ENCODE results near the gene LCNL1. TPM values are rescaled to one million over a fixed set of nuclear protein-coding genes. Genes with fewer than 3 reads are reported as not detected.

Gene LCNL1
- total RNA-seq, 1 donor from 2014 or later: not detected

GRCh38 chr9:137013571-137013940 is 30.8 kb downstream of the LCNL1 start:
- Mint-ChIP-seq H3K27me3 (no peaks in the 10 kb centered on the region), H3K36me3 (peaks cover 3% of the 10 kb centered on the region), H3K27ac (no peak overlapping the region), H3K9me3 (no peaks in the 10 kb centered on the region), H3K4me3 (no peak overlapping the region), H3K4me1 (ENCODE audit: unreplicated experiment) (no peaks in the 10 kb centered on the region)
- DNase-seq (ENCODE audit: extremely low spot score, unreplicated experiment): no peak
- no peak for TF ChIP-seq CTCF (conservative IDR thresholded peaks at IDR 0.05)

GRCh38 chr9:137014166-137014565 is 31.4 kb downstream of the LCNL1 start:
- TF ChIP-seq CTCF (conservative IDR thresholded peaks at IDR 0.05): no peak
- Mint-ChIP-seq H3K27ac (no peak overlapping the region), H3K9me3 (no peaks in the 10 kb centered on the region), H3K27me3 (no peaks in the 10 kb centered on the region), H3K36me3 (peaks cover 3% of the 10 kb centered on the region), H3K4me1 (ENCODE audit: unreplicated experiment) (no peaks in the 10 kb centered on the region), H3K4me3 (no peak overlapping the region)
- DNase-seq (ENCODE audit: extremely low spot score, unreplicated experiment): no peak

- peaks cover 3% of the 10 kb centered on the region for H3K36me3 Mint-ChIP-seq
- DNase-seq (ENCODE audit: extremely low spot score, unreplicated experiment): no peak
- H3K4me3 Mint-ChIP-seq: no peak overlapping the region
- no peaks in the 10 kb centered on the region for H3K9me3 Mint-ChIP-seq
- no peak for TF ChIP-seq CTCF (conservative IDR thresholded peaks at IDR 0.05)
- no peaks in the 10 kb centered on the region for H3K27me3 Mint-ChIP-seq
- no peaks in the 10 kb centered on the region for H3K4me1 Mint-ChIP-seq (ENCODE audit: unreplicated experiment)
- H3K27ac Mint-ChIP-seq: no peak overlapping the region
Observed at GRCh38 chr9:137014776-137015539, 32.2 kb downstream of the LCNL1 start.

- Mint-ChIP-seq H3K36me3 (peaks cover 3% of the 10 kb centered on the region), H3K9me3 (no peaks in the 10 kb centered on the region), H3K4me3 (no peak overlapping the region), H3K27ac (no peak overlapping the region), H3K4me1 (ENCODE audit: unreplicated experiment) (no peaks in the 10 kb centered on the region), H3K27me3 (no peaks in the 10 kb centered on the region)
- DNase-seq (ENCODE audit: extremely low spot score, unreplicated experiment): no peak
- no peak for TF ChIP-seq CTCF (conservative IDR thresholded peaks at IDR 0.05)
Observed at GRCh38 chr9:137015540-137015930, 32.7 kb downstream of the LCNL1 start.

- H3K4me3 Mint-ChIP-seq: no peak overlapping the region
- TF ChIP-seq CTCF (conservative IDR thresholded peaks at IDR 0.05): no peak
- H3K36me3 Mint-ChIP-seq: peaks cover 3% of the 10 kb centered on the region
- no peaks in the 10 kb centered on the region for H3K9me3 Mint-ChIP-seq
- no peak for DNase-seq (ENCODE audit: extremely low spot score, unreplicated experiment)
- H3K27me3 Mint-ChIP-seq: no peaks in the 10 kb centered on the region
- H3K27ac Mint-ChIP-seq: no peak overlapping the region
- H3K4me1 Mint-ChIP-seq (ENCODE audit: unreplicated experiment): no peaks in the 10 kb centered on the region
Observed at GRCh38 chr9:137015976-137016375, 33.2 kb downstream of the LCNL1 start.
